PC-3 (cell line): ENCODE results near the gene RGL4. TPM values are rescaled to one million over a fixed set of nuclear protein-coding genes. Genes with fewer than 3 reads are reported as not detected.

Experiments used
- ATAC-seq: fragments of 200-7000 bp; cut with Tn5 transposase; 2 replicates; pipeline ENCODE4 v1.9.1; 2020; ENCODE audit warnings: mild to moderate bottlenecking, moderate library complexity
- BruUV-seq: library from RNA; stranded (reverse); fragments of 400-500 nt; replicated peaks from 2 replicates; lab custom pipeline; 2021; lab: Mats Ljungman, UMichigan
- CTCF ChIA-PET: fragments of 300-600 bp; sonication (Branson Sonifier 250); formaldehyde crosslinking; loops from one replicate; lab custom pipeline; 2022; ENCODE audit warnings: antibody characterized with exemption; lab: Charles Lee
- POLR2A ChIA-PET: fragments of 300-600 bp; sonication (Branson Sonifier 250); formaldehyde crosslinking; loops from one replicate; lab custom pipeline; 2022; ENCODE audit warnings: antibody characterized with exemption; ENCODE audit not compliant: unreplicated experiment; lab: Charles Lee
- DNase-seq: peaks from one replicate; pipeline ENCODE4 v3.0.0-alpha.2; 2015
- H2AFZ ChIP-seq: fragments of 300-600 bp; sonication (generic); 2 replicates; pipeline ENCODE4 v1.6.0; 2016; ENCODE audit warnings: antibody characterized with exemption, low read length
- H3F3A ChIP-seq: fragments of 300-600 bp; sonication (generic); one replicate; pipeline ENCODE4 v1.6.0; 2017; ENCODE audit warnings: antibody characterized with exemption, low read length, control low read depth, mild to moderate bottlenecking; ENCODE audit not compliant: unreplicated experiment
- H3K27ac ChIP-seq: fragments of 300-600 bp; sonication (generic); 2 replicates; pipeline ENCODE4 v1.5.1; 2016; ENCODE audit warnings: mild to moderate bottlenecking, low read length
- H3K27me3 ChIP-seq: fragments of 300-600 bp; sonication (generic); 2 replicates; pipeline ENCODE4 v1.6.1; 2016; ENCODE audit warnings: low read length, mixed read lengths
- H3K36me3 ChIP-seq: fragments of 300-600 bp; sonication (generic); 2 replicates; pipeline ENCODE4 v1.6.1; 2016; ENCODE audit warnings: low read depth, mixed run types, low read length, mixed read lengths
- H3K4me1 ChIP-seq: fragments of 300-600 bp; sonication (generic); 2 replicates; pipeline ENCODE4 v1.5.1; 2016; ENCODE audit warnings: low read length; ENCODE audit not compliant: insufficient read depth
- H3K4me2 ChIP-seq: fragments of 300-600 bp; sonication (generic); 2 replicates; pipeline ENCODE4 v1.6.0; 2016; ENCODE audit warnings: low read length
- H3K4me3 ChIP-seq: fragments of 300-600 bp; sonication (generic); 2 replicates; pipeline ENCODE4 v1.5.1; 2016; ENCODE audit warnings: mild to moderate bottlenecking, low read length, mixed read lengths
- H3K79me2 ChIP-seq: fragments of 300-600 bp; sonication (generic); 2 replicates; pipeline ENCODE4 v1.6.1; 2017; ENCODE audit warnings: low read length, mixed read lengths
- H3K9ac ChIP-seq: fragments of 300-600 bp; sonication (generic); 2 replicates; pipeline ENCODE4 v1.6.0; 2016; ENCODE audit warnings: mild to moderate bottlenecking, low read length
- H3K9me2 ChIP-seq: fragments of 300-600 bp; sonication (generic); replicated peaks from 2 replicates; pipeline ENCODE4 v1.6.1; 2016; ENCODE audit warnings: mixed run types, low read length, mixed read lengths
- H3K9me3 ChIP-seq: fragments of 300-600 bp; sonication (generic); 2 replicates; pipeline ENCODE4 v1.6.1; 2016; ENCODE audit warnings: low read length, mixed read lengths
- H4K20me1 ChIP-seq: fragments of 300-600 bp; sonication (generic); 2 replicates; pipeline ENCODE4 v1.6.1; 2016; ENCODE audit warnings: low read length, mixed read lengths
- CTCF ChIP-seq: fragments of 300-600 bp; sonication (generic); conservative IDR thresholded peaks from 2 replicates; pipeline ENCODE4 v1.5.1; 2017; ENCODE audit warnings: antibody characterized with exemption, low read depth, mild to moderate bottlenecking, low read length
- EZH2 ChIP-seq: fragments of 300-600 bp; sonication (generic); IDR thresholded peaks from one replicate; pipeline ENCODE4 v1.6.1; 2017; ENCODE audit warnings: antibody characterized with exemption, mild to moderate bottlenecking, low read length; ENCODE audit not compliant: unreplicated experiment
- EZH2phosphoT487 ChIP-seq: fragments of 300-600 bp; sonication (generic); IDR thresholded peaks from 2 replicates; pipeline ENCODE4 v1.6.1; 2018; ENCODE audit warnings: mild to moderate bottlenecking, antibody characterized with exemption, low read length, borderline replicate concordance
- intact Hi-C: fragments of 100-400 bp; cut with micrococcal nuclease; formaldehyde crosslinking; loops from 2 replicates; pipeline ENCODE4 v1.9.0; 2023
- total RNA-seq: library from RNA; depleted of rRNA; stranded (reverse); fragments of >200 nt; gene quantifications from 2 replicates; pipeline ENCODE4 v1.2.3, GENCODE V29; 2014

Gene RGL4
- total RNA-seq, 1 experiment from 2014 or later: not detected

GRCh38 chr22:23696326-23696851, 5.6 kb downstream of the RGL4 start:
- H3K27ac ChIP-seq: no peak overlapping the region
- peaks cover 5% of the 10 kb centered on the region for H3K36me3 ChIP-seq
- no peaks in the 10 kb centered on the region for H3K27me3 ChIP-seq
- no peaks in the 10 kb centered on the region for H3F3A ChIP-seq
- no peak overlapping the region for H2AFZ ChIP-seq
- H3K9ac ChIP-seq: no peak overlapping the region
- ChIA-PET POLR2A (no interaction called here), CTCF (no interaction called here)
- H3K79me2 ChIP-seq: 0 out of 2 replicates have a peak, but pooled peaks cover under 1% of the 10 kb centered on the region
- H3K4me2 ChIP-seq: no peak overlapping the region
- no peak overlapping the region for H3K4me3 ChIP-seq
- intact Hi-C loops: no loop called here
- no peaks in the 10 kb centered on the region for H3K9me2 ChIP-seq
- H4K20me1 ChIP-seq: no peaks in the 10 kb centered on the region
- TF ChIP-seq EZH2phosphoT487 (no peak), CTCF (no peak), EZH2 (no peak)
- ATAC-seq (no peak), DNase-seq (no peak)
- no peaks in the 10 kb centered on the region for H3K4me1 ChIP-seq
- no peaks in the 10 kb centered on the region for H3K9me3 ChIP-seq
- no TSS peak for BruUV-seq

DNA sequence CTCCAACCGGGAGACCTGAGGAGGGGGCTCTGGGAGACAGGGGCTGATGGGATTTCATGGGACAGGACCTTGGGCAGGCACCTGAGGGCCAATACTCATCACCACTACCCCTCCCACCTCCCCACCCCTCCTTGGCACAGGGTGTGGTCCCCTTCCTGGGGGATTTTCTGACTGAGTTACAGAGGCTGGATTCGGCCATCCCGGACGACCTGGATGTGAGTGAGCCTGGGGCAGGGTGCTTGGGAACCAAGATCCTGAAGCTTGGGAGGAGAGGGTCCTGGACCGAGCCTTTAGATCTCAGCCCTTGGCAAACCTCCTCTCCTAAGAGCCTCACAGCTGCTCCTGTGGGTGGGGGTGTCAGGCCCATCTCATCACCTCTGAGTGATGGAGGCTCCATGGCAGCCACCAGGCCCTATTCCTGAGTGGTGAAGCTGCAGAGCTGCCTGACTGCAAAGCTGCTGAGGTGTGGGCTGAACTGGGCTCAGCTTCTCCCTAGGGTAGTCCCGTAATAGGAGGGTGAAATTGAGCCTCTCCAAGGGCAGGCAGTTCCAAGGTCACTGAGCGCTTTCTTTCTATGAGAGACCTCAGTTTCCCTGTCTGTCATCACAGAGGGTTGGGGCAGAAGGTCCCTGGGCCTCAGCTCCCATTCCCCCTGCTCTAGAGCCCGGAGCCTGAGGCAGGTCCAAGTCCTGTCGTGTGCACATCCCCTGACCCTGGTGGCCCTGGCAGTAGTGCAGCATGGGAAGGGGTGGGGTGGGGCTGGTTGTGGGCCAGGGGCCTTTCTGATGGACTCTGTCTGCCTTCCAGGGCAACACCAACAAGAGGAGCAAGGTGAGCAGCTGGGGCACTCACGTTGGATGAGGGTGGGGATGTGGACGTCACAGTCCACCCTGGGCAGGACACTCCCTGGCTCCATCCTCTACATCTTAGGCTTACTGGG, 6.5 kb downstream of the RGL4 start:
- no peaks in the 10 kb centered on the region for H3F3A ChIP-seq
- intact Hi-C loops: no loop called here
- DNase-seq (no peak), ATAC-seq (no peak)
- H3K36me3 ChIP-seq: peaks cover 5% of the 10 kb centered on the region
- no TSS peak for BruUV-seq
- H3K27ac ChIP-seq: no peak overlapping the region
- no peaks in the 10 kb centered on the region for H4K20me1 ChIP-seq
- H2AFZ ChIP-seq: no peak overlapping the region
- no peaks in the 10 kb centered on the region for H3K9me2 ChIP-seq
- no peak overlapping the region for H3K9ac ChIP-seq
- H3K4me1 ChIP-seq: no peaks in the 10 kb centered on the region
- POLR2A ChIA-PET: no interaction called here
- no peak overlapping the region for H3K4me2 ChIP-seq
- CTCF ChIA-PET: no interaction called here
- no peaks in the 10 kb centered on the region for H3K27me3 ChIP-seq
- H3K4me3 ChIP-seq: no peak overlapping the region
- TF ChIP-seq CTCF (no peak), EZH2 (no peak), EZH2phosphoT487 (no peak)
- H3K79me2 ChIP-seq: peaks cover 10% of the 10 kb centered on the region; the same call in 1 of the 2 replicates
- H3K9me3 ChIP-seq: no peaks in the 10 kb centered on the region

DNA sequence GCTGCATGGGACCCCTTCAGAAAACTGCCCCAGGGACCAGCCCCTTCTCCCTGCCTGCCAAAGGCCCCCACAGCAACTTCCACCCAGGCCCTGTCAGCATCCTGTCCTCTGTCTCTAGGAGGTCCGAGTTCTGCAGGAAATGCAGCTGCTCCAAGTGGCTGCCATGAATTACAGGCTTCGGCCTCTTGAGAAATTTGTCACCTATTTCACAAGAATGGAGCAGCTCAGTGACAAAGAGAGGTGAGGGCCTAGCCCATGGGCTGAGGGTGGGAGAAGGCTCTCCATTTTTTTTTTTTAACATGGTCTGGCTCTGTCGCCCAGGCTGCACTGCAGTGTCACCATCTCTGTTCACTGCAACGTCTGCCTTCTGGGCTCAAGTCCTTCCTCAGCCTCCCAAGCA, 7.3 kb downstream of the RGL4 start:
- Histone ChIP-seq H3K4me1 (no peaks in the 10 kb centered on the region), H3K36me3 (peaks cover 5% of the 10 kb centered on the region), H2AFZ (no peak overlapping the region), H3K4me3 (no peak overlapping the region), H3K27ac (no peak overlapping the region), H3K79me2 (peaks cover 12% of the 10 kb centered on the region; the same call in 1 of the 2 replicates), H3K4me2 (no peak overlapping the region), H3F3A (no peaks in the 10 kb centered on the region), H3K9me3 (no peaks in the 10 kb centered on the region), H3K9ac (no peak overlapping the region), H4K20me1 (no peaks in the 10 kb centered on the region), H3K27me3 (no peaks in the 10 kb centered on the region), H3K9me2 (no peaks in the 10 kb centered on the region)
- no TSS peak for BruUV-seq
- intact Hi-C loops: no loop called here
- POLR2A ChIA-PET: no interaction called here
- ATAC-seq: no peak
- TF ChIP-seq EZH2phosphoT487: no peak
- no peak for TF ChIP-seq CTCF
- TF ChIP-seq EZH2: no peak
- CTCF ChIA-PET: no interaction called here
- DNase-seq: no peak
